ENCODE data around the gene SLC25A23. TPM values are rescaled to one million over a fixed set of nuclear protein-coding genes. Genes with fewer than 3 reads are reported as not detected.

Gene SLC25A23
- polyA plus RNA-seq, 4 donors, result 72.6 to 90.6 (median 74.8) TPM

DNA sequence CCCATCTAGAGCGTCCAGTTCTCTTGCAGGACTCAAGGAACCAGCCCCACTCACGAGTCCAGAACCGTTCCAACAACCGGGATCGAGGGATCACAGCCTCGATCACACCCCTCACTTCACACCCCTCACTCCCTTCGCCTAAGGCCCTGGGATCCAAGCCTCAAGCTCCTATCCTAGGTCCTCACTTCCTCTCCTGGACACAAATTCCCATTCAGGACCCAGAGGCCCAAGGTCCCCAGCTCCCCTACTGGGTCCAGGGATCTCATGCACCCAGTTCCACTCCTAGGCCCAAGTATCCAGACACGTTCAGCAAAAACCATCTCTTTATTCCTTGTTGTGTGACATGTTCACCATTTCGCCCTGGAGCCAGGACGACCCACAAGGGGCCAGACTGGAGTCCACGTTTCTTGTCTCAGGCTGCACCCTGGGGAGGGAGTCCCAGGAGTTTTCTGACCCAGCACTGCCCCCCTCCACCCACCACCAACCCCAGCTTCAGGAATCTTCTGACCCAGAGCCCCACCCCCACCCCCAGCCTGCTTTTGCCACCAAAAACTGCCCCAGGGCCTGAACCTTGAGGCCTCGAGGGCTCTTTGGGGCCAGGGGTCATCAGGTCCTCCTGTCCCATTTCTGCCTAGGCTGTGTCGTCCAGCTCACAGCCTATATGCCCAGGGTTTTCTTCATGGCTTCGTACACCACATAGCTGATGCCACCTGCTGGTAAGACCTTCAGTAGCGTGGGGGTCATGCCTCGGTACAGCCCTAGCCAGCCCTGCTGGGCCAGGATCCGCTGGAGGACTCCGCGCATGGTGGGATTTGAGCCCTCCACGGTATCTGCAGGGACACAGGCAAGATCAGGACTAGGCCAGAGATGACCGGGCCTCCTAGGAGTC, 33.6 kb downstream of the SLC25A23 start:
- DNase-seq (ENCODE audit: low read depth in 4 of 4, low spot score in 3 of 4), result no peak

GRCh38 chr19:6424939-6425731, 34.5 kb downstream of the SLC25A23 start:
- DNase-seq (ENCODE audit: low read depth in 4 of 4, low spot score in 3 of 4), result peak; percentile 99 to 100 (median 100)

- peak in 1 of 4 donors; percentile 96 for DNase-seq (ENCODE audit: low read depth in 4 of 4, low spot score in 3 of 4)
Observed at GRCh38 chr19:6424195-6424938, 35.2 kb downstream of the SLC25A23 start, which contains the start of gene KHSRP. TSS of gene KHSRP (minus strand) at chr19:6424811. CDS start at chr19:6424701, 110 bp downstream.

GRCh38 chr19:6423499-6424194, 35.9 kb downstream of the SLC25A23 start:
- DNase-seq (ENCODE audit: low read depth in 4 of 4, low spot score in 3 of 4), result no peak

- DNase-seq (ENCODE audit: low read depth in 4 of 4, low spot score in 3 of 4), result no peak
Observed at GRCh38 chr19:6421075-6422014, 38.2 kb downstream of the SLC25A23 start.

- DNase-seq (ENCODE audit: low read depth in 4 of 4, low spot score in 3 of 4), result no peak
Observed at GRCh38 chr19:6418562-6418932, 41.0 kb downstream of the SLC25A23 start.

- no peak for DNase-seq (ENCODE audit: low read depth in 4 of 4, low spot score in 3 of 4)
Observed at GRCh38 chr19:6417713-6418561, 41.7 kb downstream of the SLC25A23 start.

- DNase-seq (ENCODE audit: low read depth in 4 of 4, low spot score in 3 of 4), result no peak
Observed at GRCh38 chr19:6416658-6417405, 42.8 kb downstream of the SLC25A23 start.

GRCh38 chr19:6415591-6416190, 43.9 kb downstream of the SLC25A23 start:
- no peak for DNase-seq (ENCODE audit: low read depth in 4 of 4, low spot score in 3 of 4)

GRCh38 chr19:6414793-6415590, 44.6 kb downstream of the SLC25A23 start:
- DNase-seq (ENCODE audit: low read depth in 4 of 4, low spot score in 3 of 4), result no peak

DNA sequence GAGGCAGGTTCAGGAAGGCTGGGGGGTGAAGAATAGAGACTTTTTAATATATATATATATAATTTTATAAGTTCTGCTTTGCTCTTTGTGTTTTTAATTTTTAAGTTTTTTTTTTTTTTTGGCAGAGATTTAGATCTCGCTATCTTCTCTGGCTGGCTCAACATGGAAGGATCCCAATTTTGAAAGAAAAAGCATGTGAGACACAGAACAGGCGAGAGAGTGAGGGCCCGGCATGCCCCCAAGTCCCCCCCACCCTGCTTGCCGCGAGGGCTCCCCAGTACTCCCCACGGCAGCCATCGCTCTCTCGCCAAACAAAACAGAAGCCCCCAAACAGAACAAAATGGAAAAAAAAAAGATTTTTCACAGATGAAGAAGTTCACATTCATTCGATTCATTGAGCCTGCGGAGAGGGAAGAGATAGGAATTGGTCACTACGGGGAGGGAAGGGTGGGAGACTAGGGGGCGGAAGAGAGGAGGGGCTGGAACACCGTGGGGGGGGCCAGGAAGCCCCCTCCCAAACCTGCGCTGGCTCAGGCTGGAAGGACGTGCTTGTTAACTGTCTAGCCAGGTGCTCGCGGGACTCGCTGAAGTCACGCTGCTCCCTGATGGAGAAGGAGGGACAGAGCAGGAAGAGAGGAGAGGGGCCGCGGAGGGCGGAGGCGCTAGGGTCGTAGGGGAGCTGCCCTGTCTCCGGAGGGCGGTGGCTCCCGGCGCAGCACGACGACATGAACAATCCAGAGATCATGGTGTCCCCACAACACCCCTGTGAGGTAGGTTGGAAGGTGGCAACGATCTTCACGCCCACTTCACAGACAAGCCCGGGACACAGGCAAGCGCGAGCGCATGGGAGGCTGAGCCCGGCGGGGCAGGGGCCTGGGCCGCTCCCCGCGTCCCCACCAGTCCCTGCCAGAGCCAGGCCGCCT, 45.6 kb downstream of the SLC25A23 start:
- DNase-seq (ENCODE audit: low read depth in 4 of 4, low spot score in 3 of 4), result no peak

- no peak for DNase-seq (ENCODE audit: low read depth in 4 of 4, low spot score in 3 of 4)
Observed at GRCh38 chr19:6413291-6413690, 46.3 kb downstream of the SLC25A23 start.

DNA sequence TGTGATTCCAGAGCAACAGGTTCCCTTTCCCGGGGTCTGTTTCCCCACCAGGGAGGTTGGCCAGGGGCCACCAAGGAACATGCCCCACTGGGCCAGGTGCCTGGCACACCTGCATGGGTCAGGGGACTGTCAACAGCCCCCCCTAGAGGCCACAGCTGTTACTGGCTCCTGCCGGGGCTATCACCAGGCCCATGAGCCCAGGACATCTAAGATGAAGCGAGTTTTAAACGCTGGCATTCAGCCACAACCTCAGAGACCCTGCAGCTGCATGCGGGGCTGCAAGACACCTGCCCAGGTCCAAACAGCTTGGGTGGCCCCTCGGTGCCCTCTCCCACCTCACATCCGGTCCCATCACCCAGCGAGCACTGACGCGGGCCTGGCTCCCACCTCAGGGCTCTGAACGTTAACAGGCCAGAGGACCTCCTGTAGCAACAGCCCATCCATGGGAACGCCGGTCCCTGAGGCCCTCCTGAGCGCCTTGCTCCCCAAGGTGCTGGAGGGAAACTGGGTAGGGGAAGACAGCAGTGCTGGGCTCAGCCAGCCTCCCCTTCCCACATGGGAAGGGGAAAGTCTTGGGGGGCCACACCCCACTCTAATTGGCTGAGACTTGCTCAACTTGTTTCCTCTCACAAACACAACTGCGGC, 47.0 kb downstream of the SLC25A23 start:
- DNase-seq (ENCODE audit: low read depth in 4 of 4, low spot score in 3 of 4), result no peak

- DNase-seq (ENCODE audit: low read depth in 4 of 4, low spot score in 3 of 4), result no peak
Observed at GRCh38 chr19:6412061-6412446, 47.5 kb downstream of the SLC25A23 start.

DNA sequence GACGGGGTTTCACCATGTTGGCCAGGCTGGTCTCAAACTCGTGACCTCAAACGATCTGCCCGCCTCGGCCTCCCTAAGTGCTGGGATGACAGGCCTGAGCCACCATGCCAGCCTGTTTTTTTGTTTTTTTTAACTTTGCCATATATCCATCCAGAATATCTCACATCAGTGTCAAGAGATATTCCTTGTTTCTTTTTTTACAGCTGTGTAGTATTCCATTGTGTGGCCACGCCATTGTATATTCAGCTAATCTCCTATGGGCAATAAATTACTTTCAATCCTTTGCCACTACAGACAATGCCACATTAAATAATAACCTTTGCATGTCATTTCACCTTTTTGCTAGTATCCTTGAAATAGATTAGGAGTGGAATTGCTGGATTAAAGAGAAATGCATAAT, 50.2 kb downstream of the SLC25A23 start:
- no peak for DNase-seq (ENCODE audit: low read depth in 4 of 4, low spot score in 3 of 4)

Measured in right renal pelvis (tissue), 4 donors.